Pons (tissue), 1 donor: Measurements from ENCODE around the gene TNRC6A.
"Not testable (repeated sequence)": the region's sequence is repeated elsewhere in the genome, so short reads cannot be mapped to it uniquely, and the experiment has no call there.

ENCODE experiments used
- DNase-seq: peaks from one replicate; pipeline ENCODE4 v3.0.0-alpha.2; 2016; ENCODE audit warnings: low spot score

TNRC6A gene

GRCh38 chr16:24759006-24759405 lies 29.6 kb downstream of the TNRC6A start:
- DNase-seq = no peak

- DNase-seq = no peak
Measured at GRCh38 chr16:24761526-24761925, 32.1 kb downstream of the TNRC6A start.

GRCh38 chr16:24764916-24765315 lies 35.5 kb downstream of the TNRC6A start:
- no peak for DNase-seq

GRCh38 chr16:24766057-24766456 lies 36.6 kb downstream of the TNRC6A start:
- no peak for DNase-seq

GRCh38 chr16:24769806-24770205 lies 40.4 kb downstream of the TNRC6A start:
- no peak for DNase-seq

GRCh38 chr16:24771132-24771778 lies 41.8 kb downstream of the TNRC6A start:
- DNase-seq = no peak

GRCh38 chr16:24771779-24772157 lies 42.3 kb downstream of the TNRC6A start:
- no peak for DNase-seq

GRCh38 chr16:24773771-24774427 lies 44.4 kb downstream of the TNRC6A start:
- DNase-seq = no peak

GRCh38 chr16:24774510-24774909 lies 45.1 kb downstream of the TNRC6A start:
- DNase-seq = no peak

- no peak for DNase-seq
Measured at GRCh38 chr16:24775455-24775854, 46.0 kb downstream of the TNRC6A start.

- DNase-seq = peak; percentile 31
Measured at GRCh38 chr16:24776501-24777220, 47.2 kb downstream of the TNRC6A start.

- no peak for DNase-seq
Measured at GRCh38 chr16:24778671-24779070, 49.2 kb downstream of the TNRC6A start.

GRCh38 chr16:24781256-24781655 lies 51.8 kb downstream of the TNRC6A start:
- DNase-seq = no peak

- DNase-seq = no peak
Measured at GRCh38 chr16:24784121-24784520, 54.7 kb downstream of the TNRC6A start.

GRCh38 chr16:24789881-24790280 lies 60.4 kb downstream of the TNRC6A start:
- DNase-seq = no peak

GRCh38 chr16:24800586-24800985 lies 71.1 kb downstream of the TNRC6A start:
- no peak for DNase-seq

- no peak for DNase-seq
Measured at GRCh38 chr16:24801761-24802302, 72.4 kb downstream of the TNRC6A start.

GRCh38 chr16:24805484-24805883 lies 76.0 kb downstream of the TNRC6A start:
- DNase-seq = no peak

- DNase-seq = no peak
Measured at GRCh38 chr16:24807301-24807700, 77.8 kb downstream of the TNRC6A start.

- no peak for DNase-seq
Measured at GRCh38 chr16:24810951-24811843, 81.7 kb downstream of the TNRC6A start.

GRCh38 chr16:24812813-24813212 lies 83.4 kb downstream of the TNRC6A start:
- DNase-seq = not testable (repeated sequence)

- no peak for DNase-seq
Measured at GRCh38 chr16:24815021-24815420, 85.6 kb downstream of the TNRC6A start.
